Smooth muscle cell (in vitro differentiated cells): ENCODE results near the gene GFM1. TPM values are rescaled to one million over a fixed set of nuclear protein-coding genes. Genes with fewer than 3 reads are reported as not detected.

Experiments used
- DNase-seq: peaks from one replicate; lab custom pipeline; 2025; ENCODE audit not compliant: unreplicated experiment; lab: John Stamatoyannopoulos, UW
- H2AFZ ChIP-seq: fragments of 200-600 bp; sonication (generic); 2 replicates; pipeline ENCODE4 v1.6.0; 2016; ENCODE audit warnings: antibody characterized with exemption, low read depth, mild to moderate bottlenecking
- H3F3A ChIP-seq: fragments of 200-600 bp; sonication (generic); 2 replicates; pipeline ENCODE4 v1.6.0; 2017; ENCODE audit warnings: antibody characterized with exemption, low read depth
- H3K27ac ChIP-seq: fragments of 200-600 bp; sonication (generic); 2 replicates; pipeline ENCODE4 v1.5.1; 2016; ENCODE audit warnings: low read depth, mild to moderate bottlenecking
- H3K27me3 ChIP-seq: fragments of 200-600 bp; sonication (generic); 2 replicates; pipeline ENCODE4 v1.6.1; 2016; ENCODE audit warnings: low read depth, mild to moderate bottlenecking
- H3K36me3 ChIP-seq: fragments of 200-600 bp; sonication (generic); 2 replicates; pipeline ENCODE4 v1.5.1; 2016; ENCODE audit warnings: low read depth
- H3K4me1 ChIP-seq: fragments of 200-600 bp; sonication (generic); 2 replicates; pipeline ENCODE4 v1.5.1; 2016; ENCODE audit warnings: low read depth
- H3K4me2 ChIP-seq: fragments of 200-600 bp; sonication (generic); 2 replicates; pipeline ENCODE4 v1.6.0; 2016; ENCODE audit warnings: mild to moderate bottlenecking
- H3K4me3 ChIP-seq: fragments of 200-600 bp; sonication (generic); 2 replicates; pipeline ENCODE4 v1.5.1; 2016; ENCODE audit warnings: mild to moderate bottlenecking
- H3K79me2 ChIP-seq: fragments of 200-600 bp; sonication (generic); 2 replicates; pipeline ENCODE4 v1.6.0; 2016; ENCODE audit warnings: low read depth, mild to moderate bottlenecking
- H3K9ac ChIP-seq: fragments of 200-600 bp; sonication (generic); 2 replicates; pipeline ENCODE4 v1.6.0; 2016; ENCODE audit warnings: low read depth
- H3K9me3 ChIP-seq: fragments of 200-600 bp; sonication (generic); replicated peaks from 2 replicates; pipeline ENCODE4 v1.5.1; 2016; ENCODE audit warnings: low read depth
- H4K20me1 ChIP-seq: fragments of 200-600 bp; sonication (generic); 2 replicates; pipeline ENCODE4 v1.6.0; 2016; ENCODE audit warnings: low read depth
- CTCF ChIP-seq: fragments of 200-600 bp; sonication (generic); IDR thresholded peaks from 2 replicates; pipeline ENCODE4 v1.5.1; 2017; ENCODE audit warnings: borderline replicate concordance, mild to moderate bottlenecking, antibody characterized with exemption; ENCODE audit not compliant: insufficient read depth, poor library complexity, severe bottlenecking
- WGBS: methylation state at CpG from one replicate; pipeline ENCODE4 v1.1.7; 2016; ENCODE audit warnings: low lambda C conversion rate; 5-methylcytosine and 5-hydroxymethylcytosine counted together
- polyA plus RNA-seq: library from polyadenylated mRNA; unstranded; fragments of >200 nt; fragmentation: Nextera tagmentation; extraction: Ambion mirVana; gene quantifications from 2 replicates; pipeline ENCODE4 v1.2.1, GENCODE V29; 2016
- total RNA-seq: library from RNA; depleted of rRNA; stranded (reverse); fragments of >200 nt; gene quantifications from 2 replicates; pipeline ENCODE4 v1.2.3, GENCODE V29; 2014

The GFM1 gene
- total and polyA plus RNA-seq, 2 experiments from 2014 or later = 19.4 to 34.9 TPM

DNA sequence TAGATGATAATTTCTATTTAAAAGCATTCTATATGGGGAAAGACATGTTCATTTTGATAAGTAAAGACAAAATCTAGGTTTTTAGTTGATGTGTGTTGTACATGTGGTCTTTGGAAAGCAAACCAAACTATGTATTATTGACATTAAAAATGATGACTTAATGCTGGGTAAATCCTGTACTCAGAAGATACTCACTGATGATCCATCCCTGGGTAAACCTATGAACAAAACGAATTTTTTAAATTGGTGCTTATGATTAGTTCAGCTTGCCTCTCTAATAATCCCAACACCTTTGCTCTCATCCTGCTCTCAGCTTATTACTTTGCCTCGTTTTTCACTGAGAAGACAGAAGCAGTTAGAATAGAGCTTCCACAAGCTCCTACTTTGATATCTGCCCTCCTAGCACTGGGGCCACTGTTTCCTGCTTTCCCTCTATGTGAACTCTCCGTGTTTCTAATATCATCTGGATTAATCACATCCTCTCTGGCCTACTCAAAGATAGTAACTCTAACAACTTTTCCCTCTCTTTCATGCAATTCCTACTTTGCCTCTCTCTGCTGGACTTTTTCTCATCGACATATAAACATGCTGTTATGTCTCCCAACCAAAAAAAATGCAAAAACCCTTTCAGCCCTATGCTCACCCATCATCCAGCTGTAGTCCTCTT lies 58.6 kb downstream of the GFM1 start:
- 36% methylated on average over 4 of the region's 4 CpGs for WGBS
- Histone ChIP-seq H3F3A (no peaks in the 10 kb centered on the region), H3K27ac (peak overlapping the region; percentile 80), H3K79me2 (no peaks in the 10 kb centered on the region), H3K36me3 (no peaks in the 10 kb centered on the region), H3K9me3 (no peaks in the 10 kb centered on the region), H2AFZ (no peak overlapping the region), H3K4me3 (no peak overlapping the region), H3K9ac (no peak overlapping the region), H3K4me1 (no peaks in the 10 kb centered on the region), H4K20me1 (no peaks in the 10 kb centered on the region), H3K4me2 (peak overlapping the region; percentile 70), H3K27me3 (no peaks in the 10 kb centered on the region)
- no peak for DNase-seq
- no peak for TF ChIP-seq CTCF

GRCh38 chr3:158703566-158703965 lies 59.2 kb downstream of the GFM1 start:
- Histone ChIP-seq H3K27ac (peak overlapping the region; percentile 80), H3K9me3 (no peaks in the 10 kb centered on the region), H3F3A (no peaks in the 10 kb centered on the region), H3K27me3 (no peaks in the 10 kb centered on the region), H3K36me3 (no peaks in the 10 kb centered on the region), H3K4me2 (peak overlapping the region; percentile 70), H3K4me1 (no peaks in the 10 kb centered on the region), H4K20me1 (no peaks in the 10 kb centered on the region), H3K79me2 (no peaks in the 10 kb centered on the region), H3K9ac (no peak overlapping the region), H3K4me3 (no peak overlapping the region), H2AFZ (no peak overlapping the region)
- WGBS = 41% methylated on average over 1 of the region's 1 CpG
- DNase-seq = no peak
- no peak for TF ChIP-seq CTCF

DNA sequence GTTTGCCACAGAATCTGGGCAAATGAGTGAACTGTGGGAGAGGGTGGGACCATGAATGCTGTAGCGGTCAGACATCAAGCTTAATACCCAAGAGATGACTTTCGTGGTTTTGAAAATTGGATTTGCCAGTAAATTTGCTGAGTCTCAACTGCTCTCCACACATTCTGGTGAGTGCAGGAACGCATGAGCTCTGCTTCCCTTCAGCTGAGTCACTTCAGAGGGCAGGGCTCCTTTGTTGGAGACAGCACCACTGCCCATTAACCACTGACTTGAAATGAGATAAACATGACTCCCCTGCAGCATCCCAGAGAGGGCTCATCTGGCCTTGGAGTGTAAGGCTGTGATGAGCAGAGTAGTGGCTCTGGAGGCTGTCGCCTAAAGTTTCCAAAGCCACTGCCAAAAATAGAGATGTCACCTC lies 65.3 kb downstream of the GFM1 start:
- TF ChIP-seq CTCF = no peak
- Histone ChIP-seq H4K20me1 (no peaks in the 10 kb centered on the region), H3K9me3 (no peaks in the 10 kb centered on the region), H3K36me3 (no peaks in the 10 kb centered on the region), H3K4me1 (peaks cover 16% of the 10 kb centered on the region), H3K79me2 (no peaks in the 10 kb centered on the region), H3F3A (peaks cover 38% of the 10 kb centered on the region), H3K27me3 (no peaks in the 10 kb centered on the region), H3K4me3 (no peak overlapping the region), H3K27ac (peak overlapping the region; percentile 95), H3K9ac (no peak overlapping the region), H3K4me2 (peak overlapping the region; percentile 76), H2AFZ (no peak overlapping the region)
- peak; percentile 20 for DNase-seq
- 2% methylated on average over 4 of the region's 4 CpGs for WGBS

DNA sequence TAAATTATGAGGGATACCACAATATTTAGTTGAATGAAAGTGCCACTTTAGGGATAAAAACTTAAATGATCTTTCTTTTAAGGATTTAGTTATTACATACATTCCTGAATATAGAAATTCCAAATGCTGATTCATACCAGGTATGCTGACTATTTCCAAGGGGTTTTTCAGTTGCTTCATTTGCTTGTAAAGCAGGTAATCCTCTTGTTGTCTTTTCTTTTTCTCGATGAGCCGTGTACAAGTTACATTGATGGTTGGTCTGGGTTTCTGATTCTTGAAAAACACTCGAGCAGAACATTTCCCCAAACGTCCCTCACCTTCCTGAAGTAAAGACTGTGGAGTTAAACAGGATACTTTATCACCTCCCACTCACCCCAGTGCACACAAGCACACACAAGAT lies 66.3 kb downstream of the GFM1 start:
- 53% methylated on average over 4 of the region's 4 CpGs for WGBS
- DNase-seq = no peak
- no peaks in the 10 kb centered on the region for H3K27me3 ChIP-seq

More for the DNA sequence above, 66.3 kb downstream of the GFM1 start:
- H3K27ac ChIP-seq = peak overlapping the region; percentile 95
- H3K4me2 ChIP-seq = peak overlapping the region; percentile 20
- peaks cover 38% of the 10 kb centered on the region for H3F3A ChIP-seq
- no peaks in the 10 kb centered on the region for H3K9me3 ChIP-seq
- no peak overlapping the region for H2AFZ ChIP-seq
- no peaks in the 10 kb centered on the region for H4K20me1 ChIP-seq
- H3K9ac ChIP-seq = peak overlapping the region; percentile 25
- H3K4me3 ChIP-seq = no peak overlapping the region
- H3K4me1 ChIP-seq = peaks cover 16% of the 10 kb centered on the region
- H3K79me2 ChIP-seq = no peaks in the 10 kb centered on the region
- TF ChIP-seq CTCF = no peak
- no peaks in the 10 kb centered on the region for H3K36me3 ChIP-seq
